ENCODE measurements around the gene STAM.

Gene STAM

GRCh38 chr10:17651896-17652295, 7.9 kb downstream of the STAM start:
- peaks cover 99% of the 10 kb centered on the region for H3K79me2 ChIP-seq (ENCODE audit: insufficient read depth, low read length)
- peaks cover 18% of the 10 kb centered on the region for H3K36me3 ChIP-seq (ENCODE audit: insufficient read depth, low read length)
- H3K27me3 ChIP-seq (ENCODE audit: insufficient read depth, low read length, poor library complexity, severe bottlenecking): no peaks in the 10 kb centered on the region
- H3K9me2 ChIP-seq (replicated peaks; ENCODE audit: low read depth, low read length): no peaks in the 10 kb centered on the region
- H4K20me1 ChIP-seq (ENCODE audit: insufficient read depth, low read length, poor library complexity, severe bottlenecking): peaks cover 18% of the 10 kb centered on the region
- H3K9me3 ChIP-seq (ENCODE audit: insufficient read depth, low read depth, low read length): peaks cover 13% of the 10 kb centered on the region
- TF ChIP-seq CTCF (conservative IDR thresholded peaks at IDR 0.05; ENCODE audit: low read length): no peak
- no peak for TF ChIP-seq EZH2phosphoT487 (IDR thresholded peaks at IDR 0.05; ENCODE audit: borderline replicate concordance)
- H3K4me3 ChIP-seq (ENCODE audit: low read length, poor library complexity, severe bottlenecking): peak overlapping the region; percentile 14
- H3F3A ChIP-seq (ENCODE audit: low read depth): peaks cover 11% of the 10 kb centered on the region
- H2AFZ ChIP-seq (ENCODE audit: low read length): no peak overlapping the region
- peak overlapping the region; percentile 93 for H3K4me2 ChIP-seq (ENCODE audit: low read depth, low read length, poor library complexity, severe bottlenecking)
- peaks cover 56% of the 10 kb centered on the region for H3K4me1 ChIP-seq (ENCODE audit: insufficient read depth, low read length, poor library complexity, severe bottlenecking)
- H3K9ac ChIP-seq (ENCODE audit: low read depth, low read length, poor library complexity, severe bottlenecking): no peak overlapping the region

- Histone ChIP-seq H3F3A (ENCODE audit: low read depth) (peaks cover 11% of the 10 kb centered on the region), H4K20me1 (ENCODE audit: insufficient read depth, low read length, poor library complexity, severe bottlenecking) (peaks cover 11% of the 10 kb centered on the region), H3K36me3 (ENCODE audit: insufficient read depth, low read length) (peaks cover 23% of the 10 kb centered on the region), H3K27me3 (ENCODE audit: insufficient read depth, low read length, poor library complexity, severe bottlenecking) (no peaks in the 10 kb centered on the region), H3K4me2 (ENCODE audit: low read depth, low read length, poor library complexity, severe bottlenecking) (peak overlapping the region; percentile 93), H3K9me2 (replicated peaks; ENCODE audit: low read depth, low read length) (no peaks in the 10 kb centered on the region), H3K4me3 (ENCODE audit: low read length, poor library complexity, severe bottlenecking) (no peak overlapping the region), H3K79me2 (ENCODE audit: insufficient read depth, low read length) (peaks cover 99% of the 10 kb centered on the region), H3K9me3 (ENCODE audit: insufficient read depth, low read depth, low read length) (peaks cover 13% of the 10 kb centered on the region), H3K9ac (ENCODE audit: low read depth, low read length, poor library complexity, severe bottlenecking) (no peak overlapping the region), H2AFZ (ENCODE audit: low read length) (no peak overlapping the region), H3K4me1 (ENCODE audit: insufficient read depth, low read length, poor library complexity, severe bottlenecking) (peaks cover 54% of the 10 kb centered on the region)
- TF ChIP-seq CTCF (conservative IDR thresholded peaks at IDR 0.05; ENCODE audit: low read length): no peak
- TF ChIP-seq EZH2phosphoT487 (IDR thresholded peaks at IDR 0.05; ENCODE audit: borderline replicate concordance): no peak
These were observed 8.6 kb downstream of the STAM start for GRCh38 chr10:17652585-17652984.

GRCh38 chr10:17655009-17655408, 11.1 kb downstream of the STAM start:
- no peak for TF ChIP-seq EZH2phosphoT487 (IDR thresholded peaks at IDR 0.05; ENCODE audit: borderline replicate concordance)
- no peak for TF ChIP-seq CTCF (conservative IDR thresholded peaks at IDR 0.05; ENCODE audit: low read length)
- peaks cover 99% of the 10 kb centered on the region for H3K79me2 ChIP-seq (ENCODE audit: insufficient read depth, low read length)
- peaks cover 4% of the 10 kb centered on the region for H4K20me1 ChIP-seq (ENCODE audit: insufficient read depth, low read length, poor library complexity, severe bottlenecking)
- H3F3A ChIP-seq (ENCODE audit: low read depth): peaks cover 11% of the 10 kb centered on the region; the same call in 1 of the 2 replicates
- peaks cover 39% of the 10 kb centered on the region for H3K4me1 ChIP-seq (ENCODE audit: insufficient read depth, low read length, poor library complexity, severe bottlenecking)
- H3K36me3 ChIP-seq (ENCODE audit: insufficient read depth, low read length): peaks cover 23% of the 10 kb centered on the region
- no peaks in the 10 kb centered on the region for H3K9me2 ChIP-seq (replicated peaks; ENCODE audit: low read depth, low read length)
- H3K9ac ChIP-seq (ENCODE audit: low read depth, low read length, poor library complexity, severe bottlenecking): no peak overlapping the region
- H3K9me3 ChIP-seq (ENCODE audit: insufficient read depth, low read depth, low read length): peaks cover 13% of the 10 kb centered on the region
- H3K4me2 ChIP-seq (ENCODE audit: low read depth, low read length, poor library complexity, severe bottlenecking): peak overlapping the region; percentile 47
- no peak overlapping the region for H2AFZ ChIP-seq (ENCODE audit: low read length)
- H3K27me3 ChIP-seq (ENCODE audit: insufficient read depth, low read length, poor library complexity, severe bottlenecking): no peaks in the 10 kb centered on the region
- peak overlapping the region; percentile 11 for H3K4me3 ChIP-seq (ENCODE audit: low read length, poor library complexity, severe bottlenecking)

Measured in Loucy (cell line).